HEK293T (cell line): ENCODE measurements around the gene NBEA.

Experiments used
- CTCF ChIA-PET: fragments of 350-600 bp; formaldehyde crosslinking; extraction: SDS; loops from one replicate; lab custom pipeline; 2021; ENCODE audit warnings: antibody characterized with exemption, inconsistent platforms; lab: Yijun Ruan, JAX
- POLR2A ChIA-PET: fragments of 350-600 bp; formaldehyde crosslinking; extraction: SDS; loops from one replicate; lab custom pipeline; 2020; ENCODE audit warnings: antibody characterized with exemption, inconsistent platforms; lab: Yijun Ruan, JAX
- DNase-seq: peaks from one replicate; pipeline ENCODE4 v3.0.0; 2012; ENCODE audit warnings: mixed read lengths; ENCODE audit errors: extremely low spot score
- ARNT ChIP-seq: fragments of 450-650 bp; IDR thresholded peaks from 2 replicates; pipeline ENCODE4 v1.6.1; 2017; ENCODE audit warnings: mild to moderate bottlenecking
- BHLHE40 ChIP-seq: fragments of 450-650 bp; IDR thresholded peaks from 2 replicates; pipeline ENCODE4 v1.6.1; 2016; ENCODE audit warnings: mild to moderate bottlenecking, moderate library complexity, borderline replicate concordance
- CTBP1 ChIP-seq: fragments of 450-650 bp; IDR thresholded peaks from 2 replicates; pipeline ENCODE4 v1.6.1; 2016; ENCODE audit warnings: borderline replicate concordance
- ELF4 ChIP-seq: fragments of 450-650 bp; IDR thresholded peaks from 2 replicates; pipeline ENCODE4 v1.6.1; 2017; ENCODE audit warnings: antibody characterized with exemption
- FOXA1 ChIP-seq: fragments of 450-650 bp; IDR thresholded peaks from 2 replicates; pipeline ENCODE4 v1.6.1; 2016; ENCODE audit warnings: mild to moderate bottlenecking
- FOXK2 ChIP-seq: fragments of 450-650 bp; IDR thresholded peaks from 2 replicates; pipeline ENCODE4 v1.6.1; 2016; ENCODE audit warnings: mild to moderate bottlenecking
- FOXM1 ChIP-seq: fragments of 450-650 bp; IDR thresholded peaks from 2 replicates; pipeline ENCODE4 v1.6.1; 2017; ENCODE audit warnings: mild to moderate bottlenecking, borderline replicate concordance
- HDGF ChIP-seq: fragments of 450-650 bp; IDR thresholded peaks from 2 replicates; pipeline ENCODE4 v1.6.1; 2017; ENCODE audit warnings: antibody characterized with exemption, borderline replicate concordance
- L3MBTL2 ChIP-seq: fragments of 450-650 bp; conservative IDR thresholded peaks from 2 replicates; pipeline ENCODE4 v1.6.1; 2016; ENCODE audit warnings: mild to moderate bottlenecking
- LEF1 ChIP-seq: fragments of 450-650 bp; IDR thresholded peaks from 2 replicates; pipeline ENCODE4 v1.6.1; 2017; ENCODE audit warnings: mild to moderate bottlenecking, borderline replicate concordance
- NFRKB ChIP-seq: fragments of 450-650 bp; IDR thresholded peaks from 2 replicates; pipeline ENCODE4 v1.6.1; 2016; ENCODE audit warnings: mild to moderate bottlenecking, moderate library complexity
- PKNOX1 ChIP-seq: fragments of 450-650 bp; IDR thresholded peaks from 2 replicates; pipeline ENCODE4 v1.6.1; 2016
- SP1 ChIP-seq: fragments of 450-650 bp; IDR thresholded peaks from 2 replicates; pipeline ENCODE4 v1.6.1; 2017
- SUZ12 ChIP-seq: fragments of 450-650 bp; IDR thresholded peaks from 2 replicates; pipeline ENCODE4 v1.6.1; 2016; ENCODE audit warnings: mild to moderate bottlenecking
- TARDBP ChIP-seq: fragments of 450-650 bp; IDR thresholded peaks from 2 replicates; pipeline ENCODE4 v1.6.1; 2016
- ZNF384 ChIP-seq: fragments of 450-650 bp; IDR thresholded peaks from 2 replicates; pipeline ENCODE4 v1.6.1; 2016

The NBEA gene

GRCh38 chr13:35596321-35597030 is 654.4 kb downstream of the NBEA start:
- ChIA-PET CTCF (interaction anchor here (0.5 kb wide), 1 partner anchor 14 kb away, joined by 3 read pairs; no protein-coding TSS in a partner anchor), POLR2A (no interaction called here)
- DNase-seq, result no peak
- TF ChIP-seq HDGF (no peak), LEF1 (no peak), FOXM1 (no peak), BHLHE40 (no peak), CTBP1 (no peak), ARNT (no peak), ELF4 (no peak), NFRKB (no peak), ZNF384 (no peak), SP1 (no peak), FOXA1 (no peak), TARDBP (no peak), FOXK2 (no peak), PKNOX1 (no peak), L3MBTL2 (no peak), SUZ12 (no peak)

- no peak for DNase-seq
- POLR2A ChIA-PET, result no interaction called here
- CTCF ChIA-PET, result no interaction called here
- no peak for TF ChIP-seq ELF4
- no peak for TF ChIP-seq ZNF384
- no peak for TF ChIP-seq FOXM1
- TF ChIP-seq PKNOX1, result no peak
- TF ChIP-seq FOXK2, result no peak
- no peak for TF ChIP-seq BHLHE40
- TF ChIP-seq SUZ12, result no peak
- TF ChIP-seq ARNT, result no peak
- no peak for TF ChIP-seq SP1
- TF ChIP-seq FOXA1, result no peak
- TF ChIP-seq LEF1, result no peak
- TF ChIP-seq HDGF, result no peak
- no peak for TF ChIP-seq CTBP1
- TF ChIP-seq NFRKB, result no peak
- TF ChIP-seq L3MBTL2, result no peak
- TF ChIP-seq TARDBP, result no peak
Measured at GRCh38 chr13:35597451-35597850, 655.4 kb downstream of the NBEA start.

- TF ChIP-seq ELF4 (no peak), SP1 (no peak), CTBP1 (no peak), FOXM1 (no peak), HDGF (no peak), SUZ12 (no peak), L3MBTL2 (no peak), LEF1 (no peak), FOXK2 (no peak), TARDBP (no peak)
- ChIA-PET CTCF (interaction anchor here (1.0 kb wide), 2 partner anchors 32 to 34 kb away, joined by 3 read pairs; no protein-coding TSS in a partner anchor), POLR2A (no interaction called here)
- no peak for DNase-seq
Measured at GRCh38 chr13:35598233-35598632, 656.2 kb downstream of the NBEA start.

GRCh38 chr13:35598790-35599369 is 656.8 kb downstream of the NBEA start:
- POLR2A ChIA-PET, result no interaction called here
- TF ChIP-seq ELF4, result no peak
- TF ChIP-seq NFRKB, result no peak
- no peak for TF ChIP-seq HDGF
- CTCF ChIA-PET, result interaction anchor here (0.5 to 1.0 kb wide), 3 partner anchors 32 to 455 kb away, joined by 3 read pairs; no protein-coding TSS in a partner anchor
- DNase-seq, result no peak

GRCh38 chr13:35599384-35599783 is 657.3 kb downstream of the NBEA start:
- ChIA-PET POLR2A (no interaction called here), CTCF (interaction anchor here (0.5 to 1.0 kb wide), 2 partner anchors 31 to 454 kb away, joined by 3 read pairs; no protein-coding TSS in a partner anchor)
- no peak for TF ChIP-seq ARNT
- TF ChIP-seq L3MBTL2, result no peak
- TF ChIP-seq ZNF384, result no peak
- TF ChIP-seq BHLHE40, result no peak
- TF ChIP-seq HDGF, result no peak
- no peak for TF ChIP-seq SUZ12
- no peak for TF ChIP-seq ELF4
- no peak for TF ChIP-seq NFRKB
- no peak for TF ChIP-seq FOXM1
- TF ChIP-seq CTBP1, result no peak
- no peak for TF ChIP-seq SP1
- no peak for TF ChIP-seq LEF1
- TF ChIP-seq TARDBP, result no peak
- no peak for TF ChIP-seq PKNOX1
- TF ChIP-seq FOXA1, result no peak
- TF ChIP-seq FOXK2, result no peak
- DNase-seq, result no peak
